AG04449 (cell line): ENCODE results near the gene TKTL1.
"Not testable (repeated sequence)": the region's sequence is repeated elsewhere in the genome, so short reads cannot be mapped to it uniquely, and the experiment has no call there.

Experiments
- CTCF ChIA-PET: fragments of 350-600 bp; formaldehyde crosslinking; extraction: SDS; loops from one replicate; lab custom pipeline; 2021; ENCODE audit warnings: antibody characterized with exemption; lab: Yijun Ruan, JAX
- POLR2A ChIA-PET: fragments of 400-600, 350-600 bp; formaldehyde crosslinking; extraction: SDS; loops from one replicate; lab custom pipeline; 2020; ENCODE audit warnings: antibody characterized with exemption, inconsistent platforms; lab: Yijun Ruan, JAX
- DNase-seq: peaks from one replicate; pipeline ENCODE4 v3.0.0-alpha.2; 2010; ENCODE audit warnings: low read depth, low spot score
- H3K4me3 ChIP-seq: 2 replicates; pipeline ENCODE4 v1.5.1; 2011; ENCODE audit warnings: low read depth, mild to moderate bottlenecking, control low read depth, low read length
- CTCF ChIP-seq: IDR thresholded peaks from one replicate; pipeline ENCODE4 v1.5.1; 2011; ENCODE audit warnings: mild to moderate bottlenecking, moderate library complexity, low read length, control low read depth, inconsistent platforms; ENCODE audit not compliant: insufficient read depth; ENCODE audit errors: missing control alignments

TKTL1 gene

GRCh38 chrX:154296731-154297130 lies 1.1 kb downstream of the TKTL1 start:
- H3K4me3 ChIP-seq = no peak overlapping the region
- no peak for TF ChIP-seq CTCF
- POLR2A ChIA-PET = no interaction called here
- CTCF ChIA-PET = interaction anchor here (2.8 kb wide), 1 partner anchor 10 kb away, joined by 8 read pairs; no protein-coding TSS in a partner anchor
- no peak for DNase-seq

- POLR2A ChIA-PET = no interaction called here
- CTCF ChIA-PET = interaction anchor here (1.2 kb wide), 1 partner anchor 11 kb away, joined by 4 read pairs; no protein-coding TSS in a partner anchor
- DNase-seq = no peak
- TF ChIP-seq CTCF = no peak
- H3K4me3 ChIP-seq = no peak overlapping the region
These were observed 2.7 kb downstream of the TKTL1 start for GRCh38 chrX:154298312-154298711.

- CTCF ChIA-PET = interaction anchor here (1.2 kb wide), 1 partner anchor 9 kb away, joined by 4 read pairs; no protein-coding TSS in a partner anchor
- no peak for TF ChIP-seq CTCF
- H3K4me3 ChIP-seq = no peak overlapping the region
- POLR2A ChIA-PET = no interaction called here
- DNase-seq = no peak
These were observed 5.2 kb downstream of the TKTL1 start for GRCh38 chrX:154300816-154301215.

- POLR2A ChIA-PET, DNase-seq, H3K4me3 ChIP-seq, CTCF ChIA-PET: not testable (repeated sequence)
These were observed 7.4 kb downstream of the TKTL1 start for GRCh38 chrX:154302998-154303397.

GRCh38 chrX:154303476-154303875 lies 7.9 kb downstream of the TKTL1 start:
- DNase-seq = no peak
- TF ChIP-seq CTCF = no peak
- H3K4me3 ChIP-seq = no peak overlapping the region
- ChIA-PET CTCF (interaction anchor here (1.1 kb wide), 2 partner anchors 9 to 14 kb away, joined by 3 to 4 read pairs; partner anchors contain the start of gene TEX28), POLR2A (no interaction called here)

GRCh38 chrX:154304846-154305245 lies 9.3 kb downstream of the TKTL1 start:
- CTCF ChIA-PET = interaction anchor here (1.7 kb wide), 1 partner anchor 17 kb away, joined by 3 read pairs; no protein-coding TSS in a partner anchor
- TF ChIP-seq CTCF = no peak
- POLR2A ChIA-PET = no interaction called here
- no peak overlapping the region for H3K4me3 ChIP-seq
- no peak for DNase-seq
